Naive thymus-derived CD4-positive, alpha-beta T cell (primary cell): ENCODE results near the gene FCN2. TPM values are rescaled to one million over a fixed set of nuclear protein-coding genes. Genes with fewer than 3 reads are reported as not detected.

Experiments used
- ATAC-seq: fragments of 150-1000 bp; cut with Tn5 transposase; 2 replicates; pipeline ENCODE4 v1.10.0; 2021; ENCODE audit warnings: mild to moderate bottlenecking, moderate library complexity
- CTCF ChIA-PET: fragments of 350-600 bp; sonication (Branson Sonifier 250); formaldehyde crosslinking; loops from one replicate; lab custom pipeline; 2021; ENCODE audit warnings: antibody characterized with exemption; lab: Charles Lee
- POLR2A ChIA-PET: fragments of 350-600 bp; sonication (Branson Sonifier 250); formaldehyde crosslinking; loops from one replicate; lab custom pipeline; 2021; ENCODE audit warnings: antibody characterized with exemption, inconsistent platforms; lab: Charles Lee
- DNase-seq, 9 donors: peaks; one replicate each; pipeline versions ENCODE4 v3.0.0 to v3.0.0-alpha.2; 2020 to 2022; ENCODE audit warnings: mixed read lengths in 1 of 9
- H3K27ac ChIP-seq: one replicate; pipeline ENCODE4 v1.7.0; 2013; ENCODE audit warnings: mild to moderate bottlenecking, low read depth, low read length, moderate library complexity
- H3K27me3 ChIP-seq, 2 donors: one replicate each; pipeline ENCODE4 v1.7.0; 2013; ENCODE audit warnings: low read length in 2 of 2, mild to moderate bottlenecking in 2 of 2, moderate library complexity in 2 of 2; ENCODE audit not compliant: control insufficient read depth in 2 of 2, insufficient read depth in 2 of 2
- H3K36me3 ChIP-seq, 3 experiments: 1 replicate in 2 of 3; 2 replicates in 1 of 3; pipeline ENCODE4 v1.7.0; 2013; ENCODE audit warnings: low read length in 3 of 3, mild to moderate bottlenecking in 3 of 3, moderate library complexity in 1 of 3; ENCODE audit not compliant: insufficient read depth in 3 of 3, control insufficient read depth in 2 of 3
- H3K4me1 ChIP-seq, 2 donors: one replicate each; pipeline ENCODE4 v1.7.0; 2013; ENCODE audit warnings: low read length in 2 of 2, mild to moderate bottlenecking in 2 of 2, moderate library complexity in 1 of 2; ENCODE audit not compliant: control insufficient read depth in 2 of 2, insufficient read depth in 2 of 2
- H3K4me3 ChIP-seq: 2 replicates; pipeline ENCODE4 v1.7.0; 2013; ENCODE audit warnings: mild to moderate bottlenecking, low read length
- H3K9me3 ChIP-seq, 3 experiments: 1 replicate in 2 of 3; 2 replicates in 1 of 3; pipeline ENCODE4 v1.7.0; 2013; ENCODE audit warnings: low read length in 3 of 3; ENCODE audit not compliant: control insufficient read depth in 2 of 3
- H3K27ac Mint-ChIP-seq, 9 donors: one replicate each; pipeline ENCODE4 v1.8.0; 2020 to 2022; ENCODE audit warnings: mixed read lengths in 9 of 9, mild to moderate bottlenecking in 8 of 9, moderate library complexity in 5 of 9, inconsistent platforms in 2 of 9
- H3K27me3 Mint-ChIP-seq, 5 donors: one replicate each; pipeline ENCODE4 v1.8.0; 2021 to 2022; ENCODE audit warnings: mixed read lengths in 5 of 5, mild to moderate bottlenecking in 1 of 5
- H3K36me3 Mint-ChIP-seq, 5 donors: one replicate each; pipeline ENCODE4 v1.8.0; 2020 to 2022; ENCODE audit warnings: mixed read lengths in 5 of 5, mild to moderate bottlenecking in 3 of 5, inconsistent platforms in 1 of 5
- H3K4me1 Mint-ChIP-seq, 7 donors: one replicate each; pipeline ENCODE4 v1.8.0; 2020 to 2022; ENCODE audit warnings: mixed read lengths in 7 of 7, mild to moderate bottlenecking in 3 of 7, inconsistent platforms in 1 of 7
- H3K4me3 Mint-ChIP-seq, 10 donors: one replicate each; pipeline ENCODE4 v1.8.0; 2020 to 2022; ENCODE audit warnings: mild to moderate bottlenecking in 10 of 10, mixed read lengths in 10 of 10, moderate library complexity in 6 of 10, inconsistent platforms in 2 of 10
- H3K9me3 Mint-ChIP-seq, 11 donors: one replicate each; pipeline ENCODE4 v1.8.0; 2020 to 2022; ENCODE audit warnings: mixed read lengths in 11 of 11, mild to moderate bottlenecking in 4 of 11, inconsistent platforms in 1 of 11, moderate library complexity in 1 of 11
- intact Hi-C, 2 donors: fragments of 100-400 bp; cut with micrococcal nuclease; formaldehyde crosslinking; loops; one replicate each; pipeline ENCODE4 v1.15.1; 2023
- polyA plus RNA-seq, 2 donors: library from polyadenylated mRNA; unstranded; fragments of 300-500 nt; fragmentation: Illumina TruSeq; gene quantifications; one replicate each; pipeline ENCODE4 v1.2.3, GENCODE V29; 2021
- total RNA-seq, 6 experiments: library from RNA in 5 of 6; stranded (reverse) in 5 of 6; gene quantifications; 1 replicate in 5 of 6; 2 replicates in 1 of 6; pipeline ENCODE4 v1.2.3 and lab custom pipeline; 2021 to 2026

Gene FCN2
- total and polyA plus RNA-seq, 7 experiments from 2014 or later: not detected

DNA sequence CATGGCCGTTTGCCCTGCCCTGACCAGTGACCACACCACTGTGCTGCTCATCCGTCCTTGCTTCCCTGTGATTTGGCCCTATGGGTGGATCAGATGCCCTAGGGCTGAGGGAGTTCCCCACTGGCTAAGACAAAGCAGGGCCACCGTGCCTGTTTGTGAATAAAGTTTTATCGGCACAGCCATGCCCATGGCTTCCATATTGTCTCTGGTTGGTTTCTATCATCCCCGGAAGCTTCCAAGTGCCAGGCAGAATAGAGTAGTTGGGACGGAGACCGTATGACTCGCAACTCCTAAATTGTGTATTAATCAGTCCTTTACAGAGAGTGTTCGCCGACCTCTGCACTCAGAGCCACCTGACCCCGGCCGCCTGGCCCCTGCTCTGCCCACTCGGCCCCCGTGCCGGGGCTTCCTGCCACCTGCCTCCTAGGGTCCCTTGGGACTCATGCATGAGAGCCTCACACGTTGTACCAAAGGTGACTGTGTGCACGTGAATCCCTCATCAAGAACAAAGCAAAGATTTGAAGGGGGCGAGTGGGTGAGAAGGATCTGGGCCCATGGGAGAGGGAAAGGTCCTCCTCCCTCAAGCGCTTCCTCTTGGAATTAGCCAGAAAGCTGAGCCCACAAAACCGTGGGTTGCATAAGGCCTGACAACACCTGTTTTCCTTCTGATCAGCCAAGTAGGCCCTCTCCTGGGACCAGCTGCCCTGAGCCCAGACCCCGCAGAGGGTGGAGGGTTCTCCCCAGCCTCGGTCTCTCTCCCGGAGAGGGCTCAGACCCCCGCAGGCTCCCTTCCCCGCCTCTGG, 11.7 kb upstream of the FCN2 start:
- Mint-ChIP-seq H3K27ac (no peak overlapping the region), H3K36me3 (no peaks in the 10 kb centered on the region), H3K4me1 (peaks cover 0 to 4% (median 0%) of the 10 kb centered on the region in 7 donors), H3K9me3 (peaks cover 0 to 6% (median 0%) of the 10 kb centered on the region in 11 donors), H3K4me3 (no peak overlapping the region), H3K27me3 (peaks cover 0 to 11% (median 0%) of the 10 kb centered on the region in 5 donors)
- Histone ChIP-seq H3K4me3 (no peak overlapping the region), H3K4me1 (no peaks in the 10 kb centered on the region), H3K9me3 (no peaks in the 10 kb centered on the region), H3K27ac (no peak overlapping the region), H3K36me3 (no peaks in the 10 kb centered on the region), H3K27me3 (no peaks in the 10 kb centered on the region)
- ChIA-PET CTCF (no interaction called here), POLR2A (no interaction called here)
- no peak for ATAC-seq
- intact Hi-C loops: no loop called here
- no peak for DNase-seq

DNA sequence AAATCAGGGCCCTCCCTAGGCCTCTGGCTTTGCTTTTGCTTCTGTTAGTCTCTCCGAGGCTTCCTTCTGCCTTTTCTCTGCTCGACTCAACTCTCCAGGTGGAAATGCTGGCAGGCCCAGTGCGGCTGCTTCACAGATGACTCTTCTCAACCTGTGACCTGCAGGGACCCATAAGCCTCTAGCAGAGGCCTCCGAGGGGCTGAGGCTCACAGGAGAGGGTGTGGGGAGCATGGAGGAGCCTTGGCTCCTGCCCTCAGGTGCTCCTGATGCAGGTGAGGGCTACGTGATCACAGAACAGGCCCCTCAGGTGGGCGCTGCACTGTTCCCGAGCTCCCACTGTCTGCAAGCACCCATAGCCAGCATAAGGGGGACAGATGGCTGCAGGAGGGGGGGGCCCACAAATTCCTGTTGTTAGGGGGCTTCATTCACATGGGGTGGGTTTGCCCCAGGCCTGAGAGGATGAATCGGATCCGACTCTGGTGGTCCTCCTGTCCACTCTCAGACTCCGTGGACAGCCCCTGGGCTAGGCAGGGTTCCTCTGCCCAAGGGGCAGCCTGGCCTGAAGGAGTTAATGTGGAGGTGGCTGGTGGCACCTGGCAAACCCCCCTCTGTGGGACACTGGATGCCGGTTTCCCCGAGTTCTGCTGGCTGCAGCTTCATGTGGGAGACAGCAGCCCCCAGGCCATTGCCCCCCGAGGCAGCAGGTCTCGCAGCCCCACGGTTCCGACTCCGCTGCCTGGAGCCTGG, 10.9 kb upstream of the FCN2 start:
- no peak overlapping the region for H3K27ac ChIP-seq
- peaks cover 0 to 4% (median 0%) of the 10 kb centered on the region in 7 donors for H3K4me1 Mint-ChIP-seq
- CTCF ChIA-PET: no interaction called here
- ATAC-seq (no peak), DNase-seq (no peak)
- no peaks in the 10 kb centered on the region for H3K27me3 ChIP-seq
- H3K36me3 ChIP-seq: no peaks in the 10 kb centered on the region
- no peak overlapping the region for H3K27ac Mint-ChIP-seq
- H3K4me1 ChIP-seq: no peaks in the 10 kb centered on the region
- peaks cover 0 to 11% (median 0%) of the 10 kb centered on the region in 5 donors for H3K27me3 Mint-ChIP-seq
- intact Hi-C loops: no loop called here
- no peak overlapping the region for H3K4me3 ChIP-seq
- no peaks in the 10 kb centered on the region for H3K9me3 ChIP-seq
- H3K9me3 Mint-ChIP-seq: peaks cover 0 to 6% (median 0%) of the 10 kb centered on the region in 11 donors
- no peaks in the 10 kb centered on the region for H3K36me3 Mint-ChIP-seq
- no peak overlapping the region for H3K4me3 Mint-ChIP-seq
- POLR2A ChIA-PET: no interaction called here

DNA sequence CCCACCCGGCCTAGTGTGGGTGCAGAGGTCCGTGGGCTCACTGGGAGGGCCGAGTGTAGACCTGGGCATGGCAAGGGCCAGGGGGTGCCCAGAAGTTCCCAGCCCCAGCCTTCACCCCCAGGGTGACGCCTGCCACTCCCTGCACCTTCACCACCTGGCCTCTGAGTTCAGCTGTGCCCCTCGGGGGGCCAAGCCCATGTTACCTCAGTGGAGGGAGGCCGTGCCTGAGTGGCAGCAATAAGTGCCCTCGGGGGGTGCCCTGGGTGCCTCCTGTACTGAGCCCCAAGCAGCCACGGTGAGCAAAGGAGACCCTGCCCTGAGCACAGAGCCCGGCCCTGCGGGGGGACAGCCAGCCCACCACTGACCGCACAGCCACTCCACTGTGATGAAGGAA, 10.3 kb upstream of the FCN2 start:
- DNase-seq (no peak), ATAC-seq (no peak)
- H3K36me3 Mint-ChIP-seq: no peaks in the 10 kb centered on the region
- H3K4me1 ChIP-seq: no peaks in the 10 kb centered on the region
- no peak overlapping the region for H3K27ac Mint-ChIP-seq
- H3K27ac ChIP-seq: no peak overlapping the region
- ChIA-PET POLR2A (no interaction called here), CTCF (no interaction called here)
- H3K4me1 Mint-ChIP-seq: peaks cover 0 to 4% (median 0%) of the 10 kb centered on the region in 7 donors
- H3K27me3 ChIP-seq: no peaks in the 10 kb centered on the region
- H3K36me3 ChIP-seq: no peaks in the 10 kb centered on the region
- no peak overlapping the region for H3K4me3 Mint-ChIP-seq
- no peaks in the 10 kb centered on the region for H3K9me3 ChIP-seq
- peaks cover 0 to 6% (median 0%) of the 10 kb centered on the region in 11 donors for H3K9me3 Mint-ChIP-seq
- intact Hi-C loops: no loop called here
- H3K27me3 Mint-ChIP-seq: peaks cover 0 to 11% (median 0%) of the 10 kb centered on the region in 5 donors
- H3K4me3 ChIP-seq: no peak overlapping the region

DNA sequence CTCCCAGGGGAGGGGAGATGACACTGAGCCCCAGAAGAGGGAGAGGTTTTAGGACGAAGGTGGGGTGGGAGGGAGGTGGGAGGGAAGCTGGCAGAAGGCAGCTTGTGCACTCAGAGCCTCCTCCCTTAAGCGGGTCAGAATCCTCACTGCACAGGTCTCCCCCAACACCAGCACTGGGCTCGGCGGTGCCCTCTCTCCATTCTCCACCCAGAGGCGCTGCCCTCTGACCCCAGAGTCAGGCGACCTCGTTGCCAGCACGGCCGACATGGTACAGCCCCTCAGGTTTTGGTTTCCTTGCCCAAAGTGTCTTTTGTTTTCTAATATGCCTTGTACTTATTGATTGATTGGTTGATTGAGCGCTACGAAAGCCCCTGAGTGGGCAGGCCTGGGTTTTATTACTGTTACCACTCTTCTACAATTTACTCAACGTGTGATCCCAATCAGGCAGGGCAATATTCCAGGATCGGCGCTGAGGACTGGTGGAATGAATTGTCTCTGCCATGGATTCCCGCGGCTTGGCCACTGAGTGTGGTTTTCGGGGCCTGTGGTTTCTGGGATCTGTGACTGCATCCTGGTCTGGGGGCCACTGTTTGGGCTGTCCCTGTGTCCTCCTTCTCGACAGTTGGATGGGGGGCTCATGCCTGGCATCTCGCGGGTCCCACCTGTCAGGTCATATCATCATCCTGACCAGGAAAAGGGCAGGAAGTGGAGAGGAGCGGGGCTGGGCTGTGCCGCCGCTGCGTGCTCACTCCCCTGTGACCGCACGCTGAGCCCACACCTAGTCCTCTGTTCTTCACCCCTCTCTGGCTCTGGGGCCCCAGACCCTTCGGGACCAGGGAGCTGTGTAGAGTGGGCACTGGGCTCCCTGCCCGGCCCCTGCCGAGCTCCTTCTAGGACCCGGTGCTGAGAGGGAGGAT, 9.6 kb upstream of the FCN2 start:
- ChIA-PET POLR2A (no interaction called here), CTCF (no interaction called here)
- Histone ChIP-seq H3K9me3 (no peaks in the 10 kb centered on the region), H3K4me3 (no peak overlapping the region), H3K27ac (no peak overlapping the region), H3K4me1 (no peaks in the 10 kb centered on the region), H3K27me3 (no peaks in the 10 kb centered on the region), H3K36me3 (no peaks in the 10 kb centered on the region)
- no peak for ATAC-seq
- H3K9me3 Mint-ChIP-seq: peaks cover 0 to 6% (median 0%) of the 10 kb centered on the region in 11 donors
- H3K36me3 Mint-ChIP-seq: no peaks in the 10 kb centered on the region
- H3K4me1 Mint-ChIP-seq: peaks cover 0 to 4% (median 0%) of the 10 kb centered on the region in 7 donors
- no peak for DNase-seq
- H3K27ac Mint-ChIP-seq: no peak overlapping the region
- H3K4me3 Mint-ChIP-seq: no peak overlapping the region
- H3K27me3 Mint-ChIP-seq: peaks cover 0 to 11% (median 0%) of the 10 kb centered on the region in 5 donors
- intact Hi-C loops: no loop called here

DNA sequence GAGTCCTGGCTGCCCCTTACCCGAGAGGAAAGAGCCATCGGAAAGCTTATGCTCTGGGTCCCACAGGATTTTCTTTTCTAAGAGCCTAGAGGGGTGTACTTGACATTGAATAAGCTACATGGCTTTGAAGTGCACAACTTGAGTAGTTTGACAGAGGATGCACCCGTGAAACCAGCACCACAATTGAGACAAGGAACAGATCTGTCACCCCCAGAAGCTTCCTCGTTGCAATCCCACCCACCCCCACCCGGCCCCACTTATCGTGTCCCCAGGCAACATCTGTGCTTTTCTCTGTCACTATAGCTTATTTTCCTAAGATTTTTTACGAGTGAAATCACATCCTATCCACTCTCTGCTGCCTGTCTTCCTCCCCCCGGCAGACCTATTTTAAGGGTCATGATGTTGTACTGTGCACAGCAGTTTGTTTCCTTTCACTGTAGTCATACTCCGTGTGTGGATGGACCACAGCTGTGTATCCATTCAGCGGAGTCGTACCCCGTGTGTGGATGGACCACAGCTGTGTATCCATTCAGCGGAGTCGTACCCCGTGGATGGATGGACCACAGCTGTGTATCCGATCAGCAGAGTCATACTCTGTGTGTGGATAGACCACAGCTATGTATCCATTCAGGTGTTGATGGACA, 8.8 kb upstream of the FCN2 start:
- no peaks in the 10 kb centered on the region for H3K36me3 Mint-ChIP-seq
- intact Hi-C loops: no loop called here

More for the DNA sequence above, 8.8 kb upstream of the FCN2 start:
- H3K27ac ChIP-seq: no peak overlapping the region
- peaks cover 0 to 4% (median 0%) of the 10 kb centered on the region in 7 donors for H3K4me1 Mint-ChIP-seq
- H3K36me3 ChIP-seq: no peaks in the 10 kb centered on the region
- no peak overlapping the region for H3K4me3 Mint-ChIP-seq
- H3K9me3 Mint-ChIP-seq: peaks cover 0 to 6% (median 0%) of the 10 kb centered on the region in 11 donors
- no peak overlapping the region for H3K4me3 ChIP-seq
- no peaks in the 10 kb centered on the region for H3K4me1 ChIP-seq
- no peak overlapping the region for H3K27ac Mint-ChIP-seq
- H3K27me3 ChIP-seq: no peaks in the 10 kb centered on the region
- ChIA-PET POLR2A (no interaction called here), CTCF (no interaction called here)
- peaks cover 0 to 11% (median under 1%) of the 10 kb centered on the region in 5 donors for H3K27me3 Mint-ChIP-seq
- H3K9me3 ChIP-seq: no peaks in the 10 kb centered on the region
- DNase-seq (no peak), ATAC-seq (no peak)
